Measurements from ENCODE around the gene GABRA5.

The GABRA5 gene

GRCh38 chr15:26901041-26901440, 34.2 kb downstream of the GABRA5 start:
- H3K36me3 ChIP-seq (ENCODE audit: insufficient read depth, low read length) = no peaks in the 10 kb centered on the region
- no peaks in the 10 kb centered on the region for H3K9me3 ChIP-seq (ENCODE audit: low read length)
- no peaks in the 10 kb centered on the region for H3K27me3 ChIP-seq (ENCODE audit: insufficient read depth, low read length)
- no peaks in the 10 kb centered on the region for H3K4me1 ChIP-seq (ENCODE audit: insufficient read depth, low read length)
- H2AFZ ChIP-seq (ENCODE audit: low read depth, low read length) = no peak overlapping the region
- H3K4me3 ChIP-seq (ENCODE audit: low read length) = no peak overlapping the region

- Histone ChIP-seq H3K36me3 (ENCODE audit: insufficient read depth, low read length) (no peaks in the 10 kb centered on the region), H3K4me1 (ENCODE audit: insufficient read depth, low read length) (no peaks in the 10 kb centered on the region), H3K27me3 (ENCODE audit: insufficient read depth, low read length) (no peaks in the 10 kb centered on the region), H3K9me3 (ENCODE audit: low read length) (no peaks in the 10 kb centered on the region), H2AFZ (ENCODE audit: low read depth, low read length) (no peak overlapping the region), H3K4me3 (ENCODE audit: low read length) (no peak overlapping the region)
These were observed 43.9 kb downstream of the GABRA5 start for GRCh38 chr15:26910715-26911114.

GRCh38 chr15:26921433-26921832, 54.6 kb downstream of the GABRA5 start:
- no peak overlapping the region for H3K4me3 ChIP-seq (ENCODE audit: low read length)
- H3K9me3 ChIP-seq (ENCODE audit: low read length) = no peaks in the 10 kb centered on the region
- no peaks in the 10 kb centered on the region for H3K27me3 ChIP-seq (ENCODE audit: insufficient read depth, low read length)
- H3K4me1 ChIP-seq (ENCODE audit: insufficient read depth, low read length) = no peaks in the 10 kb centered on the region
- H2AFZ ChIP-seq (ENCODE audit: low read depth, low read length) = no peak overlapping the region
- H3K36me3 ChIP-seq (ENCODE audit: insufficient read depth, low read length) = no peaks in the 10 kb centered on the region

- no peak overlapping the region for H2AFZ ChIP-seq (ENCODE audit: low read depth, low read length)
These were observed 59.2 kb downstream of the GABRA5 start for GRCh38 chr15:26926081-26926480.

GRCh38 chr15:26928051-26928450, 61.2 kb downstream of the GABRA5 start:
- Histone ChIP-seq H3K27me3 (ENCODE audit: insufficient read depth, low read length) (no peaks in the 10 kb centered on the region), H3K36me3 (ENCODE audit: insufficient read depth, low read length) (no peaks in the 10 kb centered on the region), H3K4me3 (ENCODE audit: low read length) (no peak overlapping the region), H3K9me3 (ENCODE audit: low read length) (no peaks in the 10 kb centered on the region), H2AFZ (ENCODE audit: low read depth, low read length) (no peak overlapping the region), H3K4me1 (ENCODE audit: insufficient read depth, low read length) (no peaks in the 10 kb centered on the region)

More at GRCh38 chr15:26926081-26926480, 59.2 kb downstream of the GABRA5 start:
- H3K4me3 ChIP-seq (ENCODE audit: low read length) = no peak overlapping the region
- no peaks in the 10 kb centered on the region for H3K36me3 ChIP-seq (ENCODE audit: insufficient read depth, low read length)
- no peaks in the 10 kb centered on the region for H3K4me1 ChIP-seq (ENCODE audit: insufficient read depth, low read length)
- H3K9me3 ChIP-seq (ENCODE audit: low read length) = no peaks in the 10 kb centered on the region
- no peaks in the 10 kb centered on the region for H3K27me3 ChIP-seq (ENCODE audit: insufficient read depth, low read length)

- Histone ChIP-seq H3K4me3 (ENCODE audit: low read length) (no peak overlapping the region), H3K36me3 (ENCODE audit: insufficient read depth, low read length) (no peaks in the 10 kb centered on the region), H3K4me1 (ENCODE audit: insufficient read depth, low read length) (no peaks in the 10 kb centered on the region), H3K9me3 (ENCODE audit: low read length) (no peaks in the 10 kb centered on the region), H2AFZ (ENCODE audit: low read depth, low read length) (no peak overlapping the region), H3K27me3 (ENCODE audit: insufficient read depth, low read length) (no peaks in the 10 kb centered on the region)
These were observed 62.7 kb downstream of the GABRA5 start for GRCh38 chr15:26929588-26929987.

- H3K4me3 ChIP-seq (ENCODE audit: low read length) = no peak overlapping the region
- H2AFZ ChIP-seq (ENCODE audit: low read depth, low read length) = no peak overlapping the region
- no peaks in the 10 kb centered on the region for H3K36me3 ChIP-seq (ENCODE audit: insufficient read depth, low read length)
- H3K9me3 ChIP-seq (ENCODE audit: low read length) = no peaks in the 10 kb centered on the region
- H3K4me1 ChIP-seq (ENCODE audit: insufficient read depth, low read length) = no peaks in the 10 kb centered on the region
- H3K27me3 ChIP-seq (ENCODE audit: insufficient read depth, low read length) = no peaks in the 10 kb centered on the region
These were observed 68.0 kb downstream of the GABRA5 start for GRCh38 chr15:26934848-26935247.

GRCh38 chr15:26935322-26935721, 68.5 kb downstream of the GABRA5 start:
- Histone ChIP-seq H2AFZ (ENCODE audit: low read depth, low read length) (no peak overlapping the region), H3K27me3 (ENCODE audit: insufficient read depth, low read length) (no peaks in the 10 kb centered on the region), H3K9me3 (ENCODE audit: low read length) (no peaks in the 10 kb centered on the region), H3K4me3 (ENCODE audit: low read length) (no peak overlapping the region), H3K36me3 (ENCODE audit: insufficient read depth, low read length) (no peaks in the 10 kb centered on the region), H3K4me1 (ENCODE audit: insufficient read depth, low read length) (no peaks in the 10 kb centered on the region)

- Histone ChIP-seq H2AFZ (ENCODE audit: low read depth, low read length) (no peak overlapping the region), H3K4me3 (ENCODE audit: low read length) (no peak overlapping the region), H3K4me1 (ENCODE audit: insufficient read depth, low read length) (no peaks in the 10 kb centered on the region), H3K36me3 (ENCODE audit: insufficient read depth, low read length) (no peaks in the 10 kb centered on the region), H3K27me3 (ENCODE audit: insufficient read depth, low read length) (no peaks in the 10 kb centered on the region), H3K9me3 (ENCODE audit: low read length) (no peaks in the 10 kb centered on the region)
These were observed 69.6 kb downstream of the GABRA5 start for GRCh38 chr15:26936502-26936901.

GRCh38 chr15:26937134-26937533, 70.3 kb downstream of the GABRA5 start:
- no peaks in the 10 kb centered on the region for H3K9me3 ChIP-seq (ENCODE audit: low read length)
- H2AFZ ChIP-seq (ENCODE audit: low read depth, low read length) = no peak overlapping the region
- no peaks in the 10 kb centered on the region for H3K4me1 ChIP-seq (ENCODE audit: insufficient read depth, low read length)
- H3K27me3 ChIP-seq (ENCODE audit: insufficient read depth, low read length) = no peaks in the 10 kb centered on the region
- H3K4me3 ChIP-seq (ENCODE audit: low read length) = no peak overlapping the region
- H3K36me3 ChIP-seq (ENCODE audit: insufficient read depth, low read length) = no peaks in the 10 kb centered on the region

GRCh38 chr15:26939398-26939797, 72.5 kb downstream of the GABRA5 start:
- H3K9me3 ChIP-seq (ENCODE audit: low read length) = no peaks in the 10 kb centered on the region
- no peaks in the 10 kb centered on the region for H3K27me3 ChIP-seq (ENCODE audit: insufficient read depth, low read length)
- H3K4me1 ChIP-seq (ENCODE audit: insufficient read depth, low read length) = no peaks in the 10 kb centered on the region
- no peak overlapping the region for H3K4me3 ChIP-seq (ENCODE audit: low read length)
- no peaks in the 10 kb centered on the region for H3K36me3 ChIP-seq (ENCODE audit: insufficient read depth, low read length)
- no peak overlapping the region for H2AFZ ChIP-seq (ENCODE audit: low read depth, low read length)

- no peaks in the 10 kb centered on the region for H3K36me3 ChIP-seq (ENCODE audit: insufficient read depth, low read length)
These were observed 74.6 kb downstream of the GABRA5 start for GRCh38 chr15:26941489-26941888.

GRCh38 chr15:26943866-26944265, 77.0 kb downstream of the GABRA5 start:
- H3K9me3 ChIP-seq (ENCODE audit: low read length) = no peaks in the 10 kb centered on the region
- no peaks in the 10 kb centered on the region for H3K4me1 ChIP-seq (ENCODE audit: insufficient read depth, low read length)

More at GRCh38 chr15:26941489-26941888, 74.6 kb downstream of the GABRA5 start:
- no peaks in the 10 kb centered on the region for H3K4me1 ChIP-seq (ENCODE audit: insufficient read depth, low read length)
- H3K4me3 ChIP-seq (ENCODE audit: low read length) = no peak overlapping the region
- H3K9me3 ChIP-seq (ENCODE audit: low read length) = no peaks in the 10 kb centered on the region
- H3K27me3 ChIP-seq (ENCODE audit: insufficient read depth, low read length) = no peaks in the 10 kb centered on the region
- no peak overlapping the region for H2AFZ ChIP-seq (ENCODE audit: low read depth, low read length)

GRCh38 chr15:26945046-26945445, 78.2 kb downstream of the GABRA5 start:
- Histone ChIP-seq H3K27me3 (ENCODE audit: insufficient read depth, low read length) (no peaks in the 10 kb centered on the region), H2AFZ (ENCODE audit: low read depth, low read length) (no peak overlapping the region), H3K9me3 (ENCODE audit: low read length) (no peaks in the 10 kb centered on the region), H3K36me3 (ENCODE audit: insufficient read depth, low read length) (no peaks in the 10 kb centered on the region), H3K4me3 (ENCODE audit: low read length) (no peak overlapping the region), H3K4me1 (ENCODE audit: insufficient read depth, low read length) (no peaks in the 10 kb centered on the region)

More at GRCh38 chr15:26943866-26944265, 77.0 kb downstream of the GABRA5 start:
- no peak overlapping the region for H3K4me3 ChIP-seq (ENCODE audit: low read length)
- no peak overlapping the region for H2AFZ ChIP-seq (ENCODE audit: low read depth, low read length)
- no peaks in the 10 kb centered on the region for H3K27me3 ChIP-seq (ENCODE audit: insufficient read depth, low read length)
- no peaks in the 10 kb centered on the region for H3K36me3 ChIP-seq (ENCODE audit: insufficient read depth, low read length)

All from neuron (in vitro differentiated cells).